GM19240 (cell line): ENCODE results near the gene DPEP2.
"Not testable (repeated sequence)": the region's sequence is repeated elsewhere in the genome, so short reads cannot be mapped to it uniquely, and the experiment has no call there.

Experiments used
- DNase-seq: peaks from one replicate; pipeline ENCODE4 v3.0.0; 2011; ENCODE audit warnings: low spot score; ENCODE audit not compliant: insufficient read length

The DPEP2 gene

DNA sequence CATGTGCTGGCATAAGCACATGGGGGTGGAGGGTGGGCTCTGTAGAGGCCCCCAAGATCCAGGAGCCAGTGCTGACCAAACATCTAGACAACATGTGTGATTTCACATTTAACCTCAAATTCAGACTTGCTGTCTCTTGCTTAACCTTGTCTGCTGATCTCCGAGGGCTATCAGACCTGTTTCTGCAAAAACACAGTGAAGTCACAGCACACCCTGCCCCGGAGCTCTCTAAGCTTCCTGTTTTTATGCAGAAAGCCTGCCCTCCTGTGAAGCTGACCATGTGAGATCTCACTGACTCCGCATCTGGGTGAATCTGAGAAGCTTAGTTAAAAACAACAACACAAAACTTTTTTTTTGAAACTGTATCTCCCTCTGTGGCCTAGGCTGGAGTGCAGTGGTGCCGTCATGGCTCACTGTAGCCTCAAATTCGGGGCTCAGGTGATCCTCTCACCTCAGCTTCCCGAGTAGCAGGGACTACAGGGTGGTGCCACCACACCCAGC lies 6.6 kb upstream of the DPEP2 start:
- no peak for DNase-seq

DNA sequence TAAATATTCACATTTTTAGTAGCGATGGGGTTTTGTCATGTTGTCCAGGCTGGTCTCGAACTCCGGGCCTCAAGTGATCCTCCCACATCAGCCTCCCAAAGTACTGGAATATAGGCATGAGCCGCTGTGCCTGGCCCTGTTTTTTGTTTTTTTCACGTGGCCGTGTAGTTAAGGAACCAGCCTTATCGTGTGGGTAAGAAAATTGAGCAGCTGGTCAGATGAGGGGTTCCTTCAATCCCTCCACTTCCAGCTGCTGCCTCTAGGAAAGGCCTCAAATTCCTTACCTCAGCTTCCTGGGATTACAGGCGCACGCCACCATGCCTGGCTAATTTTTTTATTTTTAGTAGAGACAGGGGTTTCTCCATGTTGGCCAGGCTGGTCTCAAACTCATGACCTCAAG lies 5.9 kb upstream of the DPEP2 start:
- no peak for DNase-seq

DNA sequence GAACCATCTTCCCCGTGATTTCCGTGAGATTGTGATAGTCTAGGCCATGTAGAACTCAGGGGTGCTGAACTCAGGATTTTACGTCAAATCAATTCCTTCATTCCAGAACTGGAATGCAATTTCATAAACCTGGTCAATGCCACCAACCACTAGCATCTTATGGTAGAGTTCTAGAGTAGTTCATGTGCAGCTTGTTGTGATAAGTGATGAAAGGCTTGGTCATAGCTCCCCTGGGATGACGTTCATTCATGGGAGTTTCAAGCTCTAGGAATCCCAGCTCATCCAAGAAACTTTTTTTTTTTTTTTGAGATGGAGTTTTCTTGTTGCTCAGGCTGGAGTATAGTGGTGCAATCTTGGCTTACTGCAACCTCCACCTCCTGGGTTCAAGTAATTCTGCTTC lies 3.7 kb upstream of the DPEP2 start:
- no peak for DNase-seq

DNA sequence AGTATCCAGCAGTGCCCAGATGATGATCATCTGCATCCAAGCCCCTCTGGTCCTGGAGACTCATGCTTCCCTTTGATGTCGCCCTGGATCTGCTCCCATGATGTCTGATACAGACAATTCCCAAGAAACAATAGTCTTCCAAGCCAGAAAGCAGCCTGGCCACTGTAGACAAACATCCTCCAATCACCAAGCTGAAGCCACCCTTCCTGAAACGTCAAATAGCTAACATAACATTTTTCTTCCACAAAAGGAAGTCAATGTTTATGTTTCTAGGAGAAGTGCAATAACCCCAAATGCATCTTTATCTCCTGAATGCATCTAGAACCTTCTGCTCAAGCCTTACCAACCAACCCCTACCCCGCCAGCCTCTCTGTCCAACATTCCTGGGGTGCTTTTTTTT lies 1.2 kb upstream of the DPEP2 start:
- no peak for DNase-seq

DNA sequence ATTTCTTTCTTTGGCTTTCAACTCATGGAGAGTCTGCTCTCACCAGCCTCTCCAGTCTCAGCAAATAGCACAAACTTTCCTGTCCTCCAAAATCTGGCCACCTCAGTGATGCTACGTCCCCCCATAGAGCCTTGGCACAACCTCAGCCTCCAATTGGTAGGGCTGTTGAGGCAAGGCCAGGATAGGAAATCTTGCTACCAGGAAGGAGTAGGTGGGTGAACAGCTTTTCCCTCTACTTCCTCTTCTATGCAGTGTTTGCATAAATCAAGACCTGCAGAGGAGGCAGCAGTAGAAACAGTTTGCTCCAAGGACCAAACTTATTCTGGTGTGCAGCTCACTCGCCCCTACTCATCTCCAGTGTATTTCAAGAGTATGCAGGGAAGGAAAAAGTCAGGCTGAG lies 701 bp upstream of the DPEP2 start:
- DNase-seq: no peak

DNA sequence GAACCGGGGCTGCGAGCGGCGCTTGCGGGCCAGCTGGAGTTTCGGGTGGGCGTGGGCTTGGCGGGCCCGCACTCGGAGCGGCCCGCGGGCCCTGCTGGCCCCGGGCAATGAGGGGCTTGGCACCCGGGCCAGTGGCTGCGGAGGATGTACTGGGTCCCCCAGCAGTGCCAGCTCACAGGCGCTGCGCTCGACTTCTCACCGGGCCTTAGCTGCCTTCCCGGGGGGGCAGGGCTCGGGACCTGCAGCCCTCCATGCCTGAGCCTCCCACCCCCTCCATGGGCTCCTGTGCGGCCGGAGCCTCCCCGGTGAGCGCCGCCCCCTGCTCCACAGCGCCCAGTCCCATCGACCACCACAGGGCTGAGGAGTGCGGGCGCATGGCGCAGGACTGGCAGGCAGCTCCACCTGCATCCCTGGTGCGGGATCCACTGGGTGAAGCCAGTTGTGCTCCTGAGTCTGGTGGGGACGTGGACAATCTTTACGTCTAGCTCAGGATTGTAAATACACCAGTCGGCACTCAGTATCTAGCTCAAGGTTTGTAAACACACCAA lies 979 bp downstream of the DPEP2 start:
- DNase-seq: not testable (repeated sequence)

DNA sequence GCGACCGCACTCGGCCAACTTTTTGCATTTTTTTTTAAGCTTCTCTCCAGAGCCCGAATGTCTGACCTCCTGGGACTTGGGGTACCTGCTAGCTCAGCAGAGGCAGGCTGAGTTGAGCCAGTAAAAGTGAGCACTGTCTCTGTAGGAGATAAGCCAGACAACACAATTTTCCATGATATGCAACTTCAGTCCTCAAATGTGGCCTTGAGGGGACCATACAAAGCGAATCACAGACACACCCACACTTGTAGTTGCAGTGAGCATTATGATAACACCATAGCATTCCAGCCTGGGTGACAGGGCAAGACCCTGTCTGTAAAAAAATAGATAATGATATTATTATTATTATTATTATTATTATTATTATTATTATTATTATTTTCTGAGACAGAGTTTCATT lies 2.6 kb downstream of the DPEP2 start:
- no peak for DNase-seq

DNA sequence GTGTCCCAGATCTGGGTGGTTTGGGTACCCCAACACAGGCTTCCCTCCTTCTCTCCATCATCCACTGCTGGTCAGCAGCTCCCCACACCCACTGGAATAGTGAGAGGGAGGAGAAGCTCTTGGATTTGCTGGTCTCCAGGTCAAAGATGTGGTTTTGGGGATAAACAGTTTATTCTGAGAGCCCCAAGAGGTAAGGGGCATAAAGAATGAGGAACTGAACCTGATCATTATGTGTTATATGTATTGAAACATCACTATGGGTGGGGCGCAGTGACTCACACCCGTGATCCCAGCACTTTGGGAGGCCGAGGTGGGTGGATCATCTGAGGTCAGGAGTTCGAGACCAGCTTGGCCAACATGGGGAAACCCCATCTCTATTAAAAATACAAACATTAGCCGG lies 3.9 kb downstream of the DPEP2 start:
- no peak for DNase-seq

DNA sequence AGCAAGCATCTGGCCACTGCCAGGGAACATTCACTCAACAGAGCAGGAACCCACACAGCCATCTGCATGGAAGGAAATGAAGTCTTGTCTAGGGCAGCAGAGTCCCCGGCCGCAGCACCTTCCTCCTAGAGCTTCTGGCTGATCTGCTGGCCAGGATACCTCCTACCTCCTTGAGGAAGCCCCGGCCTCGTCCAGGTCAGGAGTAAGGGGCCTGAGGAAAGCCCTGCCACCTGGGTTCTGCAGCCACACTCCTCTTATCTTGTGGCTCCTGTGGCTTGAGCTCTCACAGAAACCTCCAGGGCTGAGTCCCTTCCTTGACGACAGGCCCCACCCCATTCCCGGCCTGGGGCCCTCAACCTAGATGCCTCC lies 5.3 kb downstream of the DPEP2 start:
- not testable (repeated sequence) for DNase-seq

DNA sequence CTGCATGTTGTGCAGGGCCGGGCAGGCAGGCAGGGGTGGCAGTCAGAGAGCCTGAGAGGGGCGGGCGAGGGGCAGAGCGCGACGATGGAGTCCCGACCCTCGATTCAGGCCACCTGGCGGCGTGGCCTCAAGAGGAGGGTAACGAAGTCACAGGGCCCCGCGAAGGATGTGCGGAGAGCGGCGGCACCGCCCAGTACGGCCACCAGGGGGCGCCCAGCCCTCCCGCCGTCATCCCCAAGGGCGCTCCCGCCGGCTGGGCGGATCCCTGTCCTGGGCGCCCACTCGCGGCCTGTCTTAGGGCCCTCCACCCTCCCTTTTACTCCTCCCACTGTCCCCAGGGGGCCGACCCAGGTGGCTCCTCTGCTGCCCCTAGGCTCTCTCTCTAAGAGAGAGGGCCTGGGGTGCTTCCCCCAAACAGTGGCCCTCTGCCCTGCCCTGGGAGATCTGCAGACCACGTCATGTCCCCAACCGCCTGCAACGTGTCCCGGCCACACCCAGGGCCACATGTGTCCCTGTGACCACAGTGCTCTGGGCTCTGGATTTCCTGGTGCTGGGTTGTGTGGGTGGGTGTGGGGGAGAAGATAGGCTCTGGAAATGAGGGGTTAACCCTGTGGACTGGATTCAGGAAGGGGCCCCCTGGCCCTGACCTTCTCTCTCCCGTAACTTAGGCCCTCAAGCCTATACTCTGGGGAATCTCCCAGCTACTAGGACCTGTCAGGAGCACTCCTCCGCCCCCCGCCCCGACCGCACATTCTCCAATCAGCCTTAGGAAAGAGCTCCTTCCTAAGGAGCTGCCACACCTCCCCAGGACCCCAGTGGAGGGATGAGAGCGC lies 5.9 kb downstream of the DPEP2 start:
- peak; percentile 82 for DNase-seq

DNA sequence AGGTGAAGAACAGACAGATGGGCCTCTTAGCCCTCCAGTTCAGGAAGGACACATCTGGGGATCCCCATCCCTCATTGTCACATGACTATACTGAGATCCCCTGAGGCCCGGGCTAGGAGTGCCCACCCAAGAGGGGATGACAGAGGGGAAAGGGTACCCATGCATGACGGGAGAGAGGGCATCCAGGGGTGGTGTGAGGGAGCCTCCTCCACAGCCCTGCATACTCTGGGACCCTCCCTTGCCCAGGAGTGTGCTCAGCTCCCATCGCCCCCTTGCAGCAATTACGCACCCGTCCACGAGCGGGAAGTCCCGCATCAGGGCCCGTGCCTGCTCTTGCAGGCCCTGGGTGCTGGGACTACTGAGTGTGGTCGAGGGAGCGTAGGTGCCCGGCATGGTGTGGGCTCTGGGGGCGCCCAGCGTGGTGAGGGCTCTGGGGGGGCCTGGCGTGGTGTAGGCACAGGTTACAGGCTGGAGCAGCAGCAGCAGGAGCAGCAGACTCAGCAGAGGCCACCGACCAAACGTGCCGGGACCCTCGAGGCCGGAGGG lies 6.5 kb downstream of the DPEP2 start:
- no peak for DNase-seq

DNA sequence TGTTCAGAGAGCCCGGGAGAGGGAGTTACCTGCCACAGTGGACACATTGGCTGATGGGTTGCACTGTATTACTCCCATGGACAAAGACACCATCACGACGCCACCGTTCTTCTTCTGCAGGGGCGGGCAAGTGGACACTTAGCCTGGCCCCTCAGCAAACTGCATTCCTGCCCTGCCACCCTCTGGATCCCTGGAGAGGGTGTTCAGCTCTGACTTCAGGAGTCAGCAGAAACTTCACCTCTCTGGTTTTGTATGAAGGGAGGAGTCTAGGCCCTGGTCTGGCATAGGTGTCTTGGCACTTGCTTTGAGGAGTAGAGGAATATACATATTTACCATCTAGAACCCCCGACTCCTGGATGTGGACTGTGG lies 9.3 kb downstream of the DPEP2 start:
- DNase-seq: no peak

DNA sequence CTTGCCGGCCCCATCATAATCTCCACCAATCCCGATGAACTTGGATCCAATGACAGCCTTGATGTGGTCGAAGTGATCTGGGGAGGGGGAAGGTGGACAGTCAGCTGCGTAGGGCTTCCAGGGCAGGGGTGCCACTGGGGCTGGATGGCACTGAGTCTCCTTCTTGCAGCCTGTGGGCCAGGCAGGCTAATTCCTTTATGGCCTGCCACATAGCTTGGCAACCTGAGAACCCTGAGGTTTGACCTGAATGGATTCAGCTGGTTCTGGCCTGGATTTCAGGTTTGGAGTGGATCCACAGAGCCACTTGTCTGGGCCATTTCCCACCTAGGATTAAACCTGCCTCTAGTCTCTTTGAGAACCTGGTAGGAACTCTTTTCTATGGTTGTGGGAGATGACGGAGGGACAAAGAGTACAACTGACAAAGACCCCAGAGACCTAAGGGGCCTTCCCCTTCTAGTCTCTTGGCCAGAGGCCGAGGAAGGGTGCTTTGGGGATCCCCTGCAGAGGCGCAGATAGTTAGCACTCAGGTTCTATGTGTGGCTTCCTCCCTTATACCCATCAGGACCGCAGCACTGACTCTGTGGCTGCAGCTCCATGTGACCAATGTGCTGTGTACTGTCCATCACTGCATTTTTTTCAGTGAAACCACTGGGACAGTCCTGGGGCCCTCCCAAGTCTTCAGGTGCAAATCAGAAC lies 9.8 kb downstream of the DPEP2 start:
- DNase-seq: no peak

DNA sequence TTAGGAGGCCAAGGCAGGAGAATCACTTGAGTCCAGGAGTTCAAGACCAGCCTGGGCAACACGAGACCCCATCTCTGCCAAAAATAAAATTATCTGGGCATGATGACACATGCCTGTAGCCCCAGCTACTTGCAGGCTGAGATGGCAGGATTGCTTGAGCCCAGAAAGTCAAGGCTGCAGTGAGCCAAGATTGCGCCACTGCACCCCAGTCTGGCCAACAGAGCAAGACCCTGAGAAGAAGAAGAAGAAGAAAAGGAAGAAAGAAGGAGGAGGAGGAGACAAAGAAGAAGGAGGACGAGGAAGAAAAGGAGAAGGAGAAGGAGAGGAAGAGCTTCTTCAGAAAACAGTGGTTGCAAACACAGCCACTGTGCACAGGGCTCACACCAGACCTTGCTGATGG lies 10.6 kb downstream of the DPEP2 start:
- no peak for DNase-seq

DNA sequence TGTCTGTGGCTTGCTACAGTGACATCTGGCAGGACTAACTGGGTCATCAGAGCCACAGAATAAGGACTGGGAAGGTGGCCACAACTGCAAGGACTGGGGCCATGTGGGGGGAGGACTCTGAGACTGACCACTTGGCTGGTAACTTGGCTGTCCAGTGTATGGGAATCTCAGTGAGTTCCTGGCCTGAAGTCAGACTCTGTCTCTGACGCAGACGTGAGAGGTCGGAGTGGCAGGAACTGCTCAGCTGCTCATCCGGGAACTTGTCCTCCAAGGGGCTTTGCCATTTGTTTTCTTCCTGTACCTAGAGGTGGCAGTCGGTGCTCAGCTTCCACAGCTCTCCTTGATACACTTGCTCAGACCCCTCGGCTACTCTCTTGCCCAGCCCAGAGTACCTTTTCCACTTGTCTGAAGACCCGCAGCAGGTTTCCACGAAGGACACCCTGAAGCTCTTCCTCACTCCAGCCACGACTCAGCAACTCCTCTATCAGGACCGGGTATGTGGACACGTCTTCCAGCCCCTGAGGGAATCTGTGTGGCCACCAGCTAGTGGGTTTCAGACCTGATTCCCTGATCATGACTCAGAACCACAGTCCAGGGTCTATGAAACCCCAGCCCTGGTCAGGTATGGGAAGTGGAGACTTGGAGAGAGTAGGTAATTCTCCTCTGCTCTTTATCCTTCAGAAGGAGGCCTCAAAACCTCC lies 11.7 kb downstream of the DPEP2 start:
- no peak for DNase-seq

DNA sequence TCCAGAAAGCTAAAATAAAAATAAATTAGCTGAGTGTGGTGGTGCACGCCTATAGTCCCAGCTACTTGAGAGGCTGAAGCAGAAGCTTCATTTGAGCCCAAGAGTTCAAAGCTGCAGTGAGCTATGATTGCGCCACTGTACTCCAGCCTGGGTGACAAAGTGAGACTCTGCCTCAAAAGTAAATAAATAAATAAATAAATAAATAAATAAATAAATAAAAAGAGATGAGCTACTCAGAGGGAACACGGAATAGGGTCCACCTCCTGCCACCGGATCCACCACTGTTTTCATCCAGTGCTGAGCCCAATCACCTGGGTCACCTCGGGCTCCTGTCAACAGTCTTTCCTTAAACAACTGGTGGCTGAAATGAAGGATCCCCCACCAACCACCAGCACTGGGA lies 12.3 kb downstream of the DPEP2 start:
- no peak for DNase-seq

DNA sequence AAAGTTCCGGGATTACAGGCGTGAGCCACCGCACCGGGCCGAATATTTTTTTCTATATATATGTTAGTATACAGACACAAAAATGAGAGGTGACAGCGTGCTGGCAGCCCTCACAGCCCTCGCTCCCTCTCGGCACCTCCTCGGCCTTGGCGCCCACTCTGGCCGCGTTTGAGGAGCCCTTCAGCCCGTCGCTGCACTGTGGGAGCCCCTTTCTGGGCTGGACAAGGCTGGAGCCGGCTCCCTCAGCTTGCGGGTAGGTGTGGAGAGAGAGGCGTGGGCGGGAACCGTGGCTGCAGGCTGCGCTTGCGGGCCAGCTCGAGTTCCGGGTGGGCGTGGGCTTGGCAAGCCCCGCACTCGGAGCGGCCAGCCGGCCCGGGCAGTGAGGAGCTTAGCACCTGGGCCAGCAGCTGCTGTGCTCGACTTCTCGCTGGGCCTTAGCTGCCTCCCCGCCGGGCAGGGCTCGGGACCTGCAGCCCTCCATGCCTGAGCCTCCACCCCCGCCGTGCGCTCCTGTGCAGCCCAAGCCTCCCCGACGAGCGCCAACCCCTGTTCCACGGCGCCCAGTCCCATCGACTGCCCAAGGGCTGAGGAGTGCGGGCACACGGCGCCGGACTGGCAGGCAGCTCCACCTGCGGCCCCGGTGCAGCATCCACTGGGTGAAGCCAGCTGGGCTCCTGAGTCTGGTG lies 17.1 kb downstream of the DPEP2 start:
- no peak for DNase-seq

DNA sequence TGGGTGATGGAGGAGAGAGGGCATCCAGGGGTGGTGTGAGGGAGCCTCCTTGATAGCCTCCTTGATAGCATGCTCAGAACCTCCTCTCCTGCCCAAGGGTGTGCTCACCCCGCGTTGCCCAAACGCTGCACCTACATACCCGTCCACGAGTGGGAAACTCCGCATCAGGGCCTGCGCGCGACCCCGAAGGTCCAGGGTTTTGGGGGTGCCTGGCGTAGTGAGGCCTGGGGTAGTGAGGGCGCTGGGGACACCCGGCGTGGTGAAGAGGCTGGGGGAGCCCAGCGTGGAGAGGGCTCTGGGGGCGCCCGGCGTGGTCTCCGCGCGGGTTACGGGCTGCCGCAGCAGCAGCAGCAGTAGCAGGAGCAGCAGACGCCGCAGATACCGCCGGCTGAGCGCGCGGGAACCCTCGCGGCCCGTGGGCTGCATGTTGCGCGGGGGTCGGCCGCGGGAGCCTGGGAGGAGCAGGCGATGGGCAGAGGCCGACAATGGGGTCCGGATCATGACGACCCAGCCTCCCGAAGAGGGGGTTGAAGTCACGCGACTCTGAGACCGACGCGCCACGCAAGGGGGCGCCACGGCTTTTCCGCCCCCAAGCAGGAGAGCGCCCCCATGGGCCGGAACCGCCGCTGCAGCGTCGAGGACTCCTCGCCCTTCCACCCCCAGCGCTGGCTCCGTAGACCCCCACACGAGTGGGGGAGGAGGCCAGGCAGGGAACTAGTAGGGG lies 19.2 kb downstream of the DPEP2 start, which contains the start of gene DPEP3:
TSS of gene DPEP3 (minus strand) at position 545 of the 724 bp plus-strand sequence. CDS start at position 426, 119 bp downstream.
- DNase-seq: no peak

DNA sequence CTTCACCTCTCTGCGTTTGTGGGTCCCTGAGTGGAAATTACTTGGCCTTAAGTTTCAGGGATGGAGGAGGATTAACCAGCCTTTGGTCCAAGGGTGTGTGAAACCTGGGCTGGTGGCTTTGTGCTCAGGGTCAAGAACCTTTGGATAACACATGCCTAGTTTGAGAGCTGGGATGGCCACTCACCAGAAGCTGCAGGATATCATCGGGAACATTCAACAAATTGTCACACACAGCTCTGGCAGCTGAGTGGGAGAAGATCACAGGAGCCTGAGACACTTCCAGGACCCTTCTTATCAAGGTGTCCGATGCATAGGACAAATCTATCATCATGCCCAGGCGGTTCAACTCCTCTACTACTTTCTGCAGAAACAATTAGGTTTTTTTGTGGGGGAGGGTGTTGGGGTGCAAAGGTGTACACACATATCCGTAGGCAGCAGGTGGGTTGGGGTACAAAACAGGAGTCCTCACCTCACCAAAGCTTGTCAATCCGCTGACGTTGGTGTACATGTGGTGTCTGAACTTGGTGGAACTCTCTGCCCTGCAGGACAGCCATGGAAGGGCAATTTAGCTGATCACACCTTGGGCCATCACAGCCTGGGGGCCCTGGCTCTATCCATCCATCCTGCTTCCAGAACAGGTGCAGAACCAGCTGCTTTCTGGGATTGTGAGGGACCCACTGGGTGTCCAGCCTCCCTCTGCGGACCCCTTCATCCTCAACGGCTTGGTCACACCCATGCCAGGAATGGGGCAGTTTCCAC lies 21.6 kb downstream of the DPEP2 start:
- no peak for DNase-seq

DNA sequence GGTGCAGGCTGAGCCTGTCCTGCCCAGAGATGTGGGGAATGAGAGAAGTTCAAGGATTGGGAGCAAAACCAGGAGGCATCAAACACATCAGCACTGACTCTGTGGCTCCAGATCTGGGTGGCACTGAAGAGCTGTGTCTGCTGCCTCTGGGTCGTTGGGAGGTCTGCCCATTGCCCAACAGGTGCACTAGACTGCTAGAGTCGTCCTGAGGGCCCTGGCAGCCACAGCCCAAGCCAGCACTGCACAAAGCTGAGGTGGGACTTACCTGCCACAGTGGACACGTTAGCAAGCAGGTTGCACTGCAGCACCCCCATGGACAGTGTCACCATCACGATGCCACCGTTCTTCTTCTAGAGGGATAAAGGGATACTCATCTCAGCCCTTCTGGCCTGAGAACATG lies 22.3 kb downstream of the DPEP2 start:
- no peak for DNase-seq
